HG03097 (cell line): ENCODE results near the gene NOTCH2.
A peak's percentile ranks its signal among the peaks of the same experiment; 100 is the strongest.

ENCODE experiments used
- ATAC-seq: cut with Tn5 transposase; IDR thresholded peaks from one replicate; pipeline ENCODE4 v1.9.1; 2021; ENCODE audit not compliant: unreplicated experiment, low FRiP score

Gene NOTCH2

DNA sequence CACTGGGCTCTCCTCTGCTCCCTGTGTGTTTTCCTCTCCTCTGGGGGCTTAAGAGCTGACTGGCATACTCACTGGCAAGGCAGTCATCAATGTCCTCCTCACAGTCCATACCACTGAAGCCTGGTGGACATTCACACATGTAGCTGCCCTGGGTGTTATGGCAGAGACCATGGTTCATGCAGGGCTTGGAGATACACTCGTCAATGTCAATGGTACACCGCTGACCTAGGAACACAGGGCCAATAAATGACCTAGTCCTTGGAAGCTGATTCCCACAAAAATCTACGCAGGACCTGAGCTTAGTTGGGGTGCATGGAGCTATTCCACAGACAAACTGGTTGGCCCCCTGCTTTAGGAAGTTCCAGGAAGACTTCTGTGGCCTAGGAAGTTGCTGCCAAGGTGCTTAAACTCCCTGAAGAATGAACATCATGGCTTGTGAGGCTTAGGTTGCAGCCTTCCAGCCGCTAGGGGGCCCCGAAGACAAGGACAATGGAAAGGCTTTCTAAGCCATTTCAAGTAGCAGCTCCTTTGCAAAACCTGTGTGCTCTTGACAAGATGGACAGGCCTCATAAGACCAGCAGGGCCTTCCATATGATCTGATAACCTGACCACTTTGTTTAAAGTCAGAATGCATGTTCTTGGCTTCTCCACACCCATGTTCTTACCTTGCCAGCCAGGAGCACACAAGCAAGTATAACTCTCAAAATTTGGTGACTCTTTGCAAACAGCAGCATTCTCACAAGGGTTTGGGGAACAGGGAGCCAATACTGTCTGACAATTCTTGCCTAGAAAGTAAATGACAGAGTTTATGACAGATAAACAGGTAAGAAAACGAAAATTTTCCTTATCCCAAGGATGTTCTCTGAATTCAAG lies 120.9 kb downstream of the NOTCH2 start:
- ATAC-seq: peak; percentile 76

DNA sequence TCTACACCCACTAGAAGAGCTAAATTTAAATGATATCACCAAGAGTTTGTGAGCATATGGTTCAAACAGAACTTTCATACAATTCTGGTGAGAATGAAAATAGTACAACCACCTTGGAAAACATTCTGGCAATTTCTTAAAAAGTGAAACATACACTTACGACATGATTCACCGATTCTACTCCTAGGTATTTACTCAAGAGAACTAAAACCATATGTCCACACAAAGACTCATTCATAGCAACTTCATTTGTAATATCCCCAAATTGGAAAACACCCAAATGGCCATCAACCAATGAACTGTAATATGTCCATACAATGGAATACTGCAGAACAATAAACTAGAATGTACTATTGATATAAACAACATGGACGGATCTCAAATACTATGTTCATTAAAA lies 122.0 kb downstream of the NOTCH2 start:
- ATAC-seq: no peak

DNA sequence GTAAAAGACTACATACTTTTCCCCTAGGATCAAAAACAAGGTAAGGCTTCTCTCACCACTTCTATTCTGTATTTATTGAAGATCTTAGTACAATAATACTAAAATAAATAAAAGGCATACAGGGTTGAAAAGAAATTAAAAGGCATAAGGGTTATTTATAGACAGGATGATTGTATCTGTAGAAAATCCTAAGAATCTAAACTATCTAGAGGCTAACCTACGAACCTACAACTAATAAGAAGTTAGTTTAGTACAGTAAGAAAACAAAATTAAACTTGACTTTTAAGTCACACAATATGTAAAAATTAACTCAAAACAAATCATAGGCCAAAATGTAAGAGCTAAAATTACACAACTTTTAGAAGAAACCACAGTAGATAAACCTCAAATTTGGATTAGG lies 122.7 kb downstream of the NOTCH2 start:
- ATAC-seq: no peak

DNA sequence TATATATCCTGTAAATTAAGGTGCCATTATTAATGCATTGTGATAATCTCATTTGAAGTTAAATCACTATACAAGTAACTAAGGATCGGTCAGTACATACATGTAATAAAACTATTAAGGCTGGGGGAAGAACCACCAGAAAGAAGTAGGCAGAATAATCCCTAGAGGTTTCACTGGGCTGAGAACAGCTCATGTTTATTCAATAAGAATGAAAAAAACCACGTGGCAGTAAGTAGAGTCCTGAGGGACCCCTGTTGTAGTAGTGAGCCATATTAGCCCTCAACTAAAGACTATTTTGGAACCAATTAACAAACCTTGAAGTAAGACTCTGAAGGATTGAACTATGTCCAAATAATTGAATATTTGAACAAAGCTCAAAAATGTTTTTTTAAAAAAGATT lies 126.2 kb downstream of the NOTCH2 start:
- ATAC-seq: no peak

DNA sequence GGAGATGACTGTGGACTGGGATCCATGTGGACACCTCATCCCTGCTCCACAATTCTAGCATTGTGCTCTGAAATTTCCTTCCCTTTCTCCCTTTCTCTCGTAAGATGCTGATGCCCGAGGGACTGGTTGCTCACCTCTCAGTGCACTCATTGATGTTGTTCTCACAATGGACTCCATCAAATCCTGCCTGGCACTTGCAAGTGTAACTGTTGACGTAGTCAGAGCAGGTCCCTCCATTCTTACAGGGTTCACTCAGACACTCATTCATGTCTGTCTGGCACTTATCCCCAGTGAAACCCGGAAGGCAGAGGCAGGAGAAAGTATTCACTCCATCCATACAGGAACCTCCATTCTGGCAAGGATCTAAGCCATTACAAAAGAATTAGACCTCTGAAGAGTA lies 128.1 kb downstream of the NOTCH2 start:
- ATAC-seq: no peak

DNA sequence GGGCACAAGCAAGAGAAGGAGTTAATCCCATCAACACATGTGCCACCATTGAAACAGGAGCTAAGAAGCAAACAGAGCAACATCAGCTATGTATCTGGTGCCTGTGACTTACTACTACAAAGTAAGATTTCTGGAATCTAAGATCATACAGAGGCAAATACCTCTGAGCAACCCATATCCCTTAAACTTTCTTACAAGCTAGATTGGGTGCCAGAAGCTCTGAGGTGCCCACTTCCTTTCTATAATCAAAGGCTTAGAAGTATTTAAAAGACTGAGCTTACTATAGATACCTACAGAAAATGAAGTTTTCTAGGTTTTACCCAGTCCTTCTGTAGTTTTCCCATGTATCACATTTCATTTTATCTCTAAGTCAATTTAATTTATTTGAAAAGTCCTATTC lies 128.8 kb downstream of the NOTCH2 start:
- ATAC-seq: no peak

DNA sequence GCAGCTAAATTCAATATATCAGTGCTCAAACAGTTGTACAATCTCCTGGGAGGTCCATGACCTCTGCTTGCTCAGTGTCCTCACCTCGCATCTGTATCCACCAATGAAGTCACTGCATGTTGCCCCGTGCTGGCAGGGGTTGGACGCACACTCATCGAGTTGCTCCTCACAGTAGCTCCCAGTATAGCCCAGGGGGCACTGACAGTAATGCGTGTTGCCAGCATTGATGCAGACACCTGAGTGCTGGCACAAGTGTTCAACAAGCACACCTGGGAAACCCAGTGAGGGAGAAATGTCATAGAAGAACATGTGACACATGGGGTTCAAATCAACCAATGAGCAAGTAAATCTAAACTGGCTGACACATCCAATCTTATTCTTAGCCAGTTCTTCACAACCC lies 132.3 kb downstream of the NOTCH2 start:
- ATAC-seq: no peak

DNA sequence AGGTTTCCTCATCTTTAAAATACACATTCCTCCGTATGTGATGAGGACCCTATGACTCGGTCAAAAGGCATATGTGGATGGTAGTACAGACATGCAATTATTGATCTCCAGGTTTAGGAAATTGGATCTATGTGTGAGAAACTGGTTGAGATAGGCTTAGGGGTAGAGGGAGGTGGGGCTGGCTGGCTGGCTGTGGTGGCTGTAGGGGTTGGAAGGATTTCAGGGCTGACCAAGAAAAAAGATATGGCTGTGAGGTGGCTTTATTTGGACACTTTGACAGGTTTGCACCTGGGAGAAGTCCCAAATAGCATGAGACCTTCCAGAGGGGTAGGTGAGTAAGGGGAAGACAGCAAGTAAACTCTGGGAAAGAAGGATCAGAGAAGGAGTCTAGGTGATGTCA lies 133.5 kb downstream of the NOTCH2 start:
- ATAC-seq: no peak

DNA sequence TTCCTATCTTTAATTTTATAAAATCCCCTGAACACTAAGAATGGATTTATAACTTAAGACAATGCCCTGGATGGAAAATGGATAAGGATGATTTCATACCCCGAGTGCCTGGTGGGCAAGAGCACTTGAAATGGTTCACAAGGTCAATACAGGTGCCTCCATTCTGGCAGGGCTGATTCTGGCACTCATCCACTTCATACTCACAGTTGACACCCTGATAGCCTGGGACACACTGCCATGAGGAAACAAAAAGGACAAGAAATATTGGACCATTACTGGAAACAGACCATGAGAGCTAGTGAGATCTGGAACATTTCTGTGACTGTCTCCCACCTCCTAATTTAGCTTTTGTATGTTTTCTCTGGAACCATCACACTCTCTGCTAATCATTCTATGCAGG lies 134.1 kb downstream of the NOTCH2 start:
- ATAC-seq: no peak

DNA sequence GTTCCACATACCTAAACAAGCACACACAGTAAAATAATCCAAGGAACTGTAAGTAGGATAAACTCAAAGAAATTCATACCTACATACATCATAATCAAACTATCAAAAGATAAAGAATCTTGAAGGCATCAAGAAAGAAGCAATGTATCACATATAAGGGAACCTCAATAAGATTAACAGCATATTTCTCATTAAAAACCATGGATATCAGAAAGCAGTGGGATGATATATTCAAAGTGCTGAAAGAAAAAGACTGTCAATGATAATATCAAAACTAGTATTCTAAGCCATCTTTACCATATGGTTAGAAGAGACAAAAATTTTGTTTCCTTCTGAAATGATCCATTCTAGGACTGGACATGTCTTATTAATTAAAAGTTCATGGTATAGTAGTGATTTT lies 136.1 kb downstream of the NOTCH2 start:
- ATAC-seq: no peak

DNA sequence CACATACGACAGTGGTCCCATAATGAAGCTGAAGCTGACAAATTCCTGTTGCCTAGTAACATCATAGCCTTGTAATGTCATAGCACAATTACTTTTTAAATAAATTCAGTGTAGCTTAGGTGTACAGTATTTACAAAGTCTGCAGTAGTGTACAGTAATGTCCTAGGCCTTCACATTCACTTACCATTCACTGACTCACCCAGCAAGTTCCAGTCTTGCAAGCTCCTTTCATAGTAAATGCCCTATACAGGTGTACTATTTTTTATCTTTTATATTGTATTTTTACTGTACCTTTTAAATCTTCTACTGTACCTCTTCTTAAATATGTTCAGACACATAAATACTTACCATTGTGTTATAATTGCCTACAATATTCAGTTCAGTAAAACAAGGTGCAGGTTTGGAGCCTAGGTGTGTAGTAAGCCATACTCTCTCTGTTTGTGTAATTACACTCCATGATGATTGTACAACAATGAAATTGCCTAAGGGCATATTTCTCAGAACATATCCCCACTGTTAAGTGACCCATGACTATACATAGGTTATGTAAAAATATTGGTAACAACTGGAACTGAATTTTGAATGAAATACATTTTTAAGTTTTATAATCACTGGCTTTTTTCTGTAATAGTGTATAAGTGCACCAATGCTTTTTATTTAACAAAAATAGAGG lies 139.7 kb downstream of the NOTCH2 start:
- no peak for ATAC-seq

DNA sequence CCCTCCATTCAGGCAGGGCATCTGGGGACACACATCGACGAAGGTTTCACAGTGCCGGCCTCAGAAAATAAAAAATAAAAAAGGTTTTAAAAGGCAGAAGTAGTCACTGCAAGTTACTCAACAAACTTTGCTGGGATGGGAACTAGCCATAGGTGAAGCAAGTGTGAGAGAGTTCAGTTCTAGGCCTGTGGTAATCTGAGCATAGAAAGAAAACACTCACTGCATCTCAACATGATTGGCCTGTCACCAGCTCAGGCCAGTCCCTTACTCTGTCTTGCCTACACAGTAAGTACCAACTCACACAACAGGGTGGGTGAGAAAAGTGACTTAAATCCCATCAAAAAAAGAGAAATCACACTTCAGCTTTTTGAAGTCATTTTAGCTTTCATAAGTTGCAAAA lies 142.9 kb downstream of the NOTCH2 start:
- ATAC-seq: no peak

DNA sequence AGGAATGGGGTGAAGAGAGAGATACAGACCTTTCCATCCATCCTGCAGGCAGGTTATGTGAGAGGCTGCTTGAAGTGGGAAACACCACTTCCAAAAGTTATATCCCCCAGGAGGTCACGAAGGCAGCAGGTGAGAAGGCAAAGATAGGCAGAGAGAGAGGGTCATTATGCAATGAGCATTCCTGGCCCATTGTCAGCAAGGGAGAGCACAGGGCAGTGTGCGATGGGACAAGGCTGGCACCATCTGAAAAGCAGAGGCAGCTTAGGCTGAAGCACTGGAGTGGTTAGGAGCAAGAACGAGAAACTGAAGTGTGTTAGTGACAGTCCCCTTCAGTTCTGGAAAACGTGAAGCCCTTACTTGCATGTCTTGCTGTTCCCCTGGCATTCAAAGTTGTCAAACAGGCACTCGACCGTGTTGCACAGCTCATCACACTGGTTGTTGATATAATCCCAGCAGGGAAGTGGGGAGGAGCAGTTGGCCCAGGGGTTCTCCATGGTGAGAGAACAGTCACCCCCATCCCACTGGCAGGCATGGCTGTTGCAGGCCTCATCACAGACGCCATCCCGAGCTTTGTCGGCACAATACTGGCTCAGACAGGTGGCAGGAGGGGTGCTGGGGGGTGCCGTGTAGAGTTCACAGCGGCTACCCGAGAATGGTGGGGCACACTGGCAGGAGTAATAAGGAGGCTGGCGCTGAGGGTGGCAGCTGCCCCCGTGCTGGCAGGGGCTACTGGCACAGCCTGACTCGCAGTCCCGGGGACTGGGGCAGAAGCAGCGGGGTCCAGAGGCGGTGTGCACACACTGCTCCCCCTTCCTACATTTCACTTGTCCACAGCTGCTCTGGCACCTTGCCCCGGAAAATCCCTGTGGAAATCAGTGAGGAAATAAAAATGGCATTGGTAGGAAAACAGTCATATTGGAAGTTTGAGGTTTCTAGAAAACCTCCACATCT lies 144.2 kb downstream of the NOTCH2 start:
- ATAC-seq: no peak

DNA sequence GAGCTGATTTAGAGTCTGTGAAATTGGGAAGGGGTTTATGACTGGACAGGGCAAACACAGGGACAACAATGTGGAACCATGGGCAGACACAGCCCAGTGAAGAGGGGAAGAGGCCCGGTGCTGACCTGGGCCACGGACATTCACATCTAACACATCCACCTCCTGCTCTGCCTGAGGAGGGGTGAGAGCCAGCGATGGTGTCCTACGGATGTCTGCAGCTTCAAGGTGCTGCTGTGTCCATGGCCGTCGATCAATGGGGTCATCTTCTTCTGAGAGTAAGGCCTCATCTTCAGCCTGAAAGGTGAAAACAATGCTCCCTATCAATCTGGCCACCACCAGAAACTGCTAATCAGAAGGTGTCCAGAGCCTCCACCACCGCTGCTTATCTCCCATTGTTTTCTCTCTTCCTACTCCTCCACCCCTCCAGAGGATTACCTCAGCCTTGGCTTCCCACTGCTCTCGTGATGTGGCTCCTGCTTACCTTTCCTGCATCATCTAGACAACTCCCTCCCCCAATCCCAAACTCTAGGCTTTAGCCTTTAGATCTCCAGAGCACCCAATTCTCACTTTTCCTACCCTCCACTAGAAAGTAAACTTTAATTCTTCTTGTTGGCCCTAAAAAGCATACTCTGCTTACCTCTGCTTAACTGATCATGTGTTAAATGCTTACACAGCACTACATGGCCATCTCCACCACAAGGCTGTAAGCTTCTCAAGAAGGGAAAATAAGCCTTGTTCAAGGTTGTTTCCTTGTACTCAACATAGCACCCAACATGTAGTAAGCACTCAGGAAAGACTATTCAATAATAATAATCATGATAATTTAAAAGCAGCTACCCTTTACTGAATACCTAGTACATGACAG lies 149.1 kb downstream of the NOTCH2 start:
- ATAC-seq: no peak

DNA sequence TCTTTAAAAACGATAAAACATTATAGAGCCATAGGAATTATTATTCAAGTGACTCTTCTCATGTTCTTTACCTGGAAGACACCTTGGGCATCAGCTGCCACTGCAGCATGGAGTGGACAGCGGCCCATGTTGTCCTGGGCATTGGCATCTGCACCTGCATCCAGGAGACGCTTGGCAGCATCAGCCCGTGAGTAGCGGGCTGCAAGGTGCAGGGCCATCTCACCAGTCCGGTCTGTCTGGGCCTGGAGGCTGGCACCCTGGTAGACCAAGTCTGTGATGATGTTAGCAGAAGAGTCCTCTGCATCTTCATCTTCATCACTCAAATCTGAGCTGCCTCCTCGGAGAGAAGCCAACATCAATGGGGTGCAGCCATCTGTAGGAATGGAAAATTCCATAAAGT lies 150.2 kb downstream of the NOTCH2 start:
- ATAC-seq: no peak

DNA sequence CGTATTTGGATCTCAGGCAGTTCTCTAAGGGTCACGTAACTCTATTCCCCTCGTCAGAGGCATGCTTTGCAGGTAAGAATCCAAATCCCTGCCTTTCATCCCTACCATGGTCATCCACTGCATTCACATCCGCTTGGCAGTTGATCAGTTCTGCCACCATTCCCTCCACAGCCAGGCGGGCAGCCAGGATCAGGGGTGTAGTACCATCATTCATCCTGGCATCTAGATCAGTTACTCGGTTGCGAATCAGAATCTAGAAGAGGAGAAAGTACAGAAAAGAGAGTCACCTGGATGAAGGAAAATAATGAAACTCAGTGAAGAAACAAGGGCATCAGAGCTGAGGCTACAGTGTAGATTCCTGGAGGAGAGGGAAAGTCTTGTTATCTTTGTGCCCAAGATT lies 151.2 kb downstream of the NOTCH2 start:
- ATAC-seq: no peak

DNA sequence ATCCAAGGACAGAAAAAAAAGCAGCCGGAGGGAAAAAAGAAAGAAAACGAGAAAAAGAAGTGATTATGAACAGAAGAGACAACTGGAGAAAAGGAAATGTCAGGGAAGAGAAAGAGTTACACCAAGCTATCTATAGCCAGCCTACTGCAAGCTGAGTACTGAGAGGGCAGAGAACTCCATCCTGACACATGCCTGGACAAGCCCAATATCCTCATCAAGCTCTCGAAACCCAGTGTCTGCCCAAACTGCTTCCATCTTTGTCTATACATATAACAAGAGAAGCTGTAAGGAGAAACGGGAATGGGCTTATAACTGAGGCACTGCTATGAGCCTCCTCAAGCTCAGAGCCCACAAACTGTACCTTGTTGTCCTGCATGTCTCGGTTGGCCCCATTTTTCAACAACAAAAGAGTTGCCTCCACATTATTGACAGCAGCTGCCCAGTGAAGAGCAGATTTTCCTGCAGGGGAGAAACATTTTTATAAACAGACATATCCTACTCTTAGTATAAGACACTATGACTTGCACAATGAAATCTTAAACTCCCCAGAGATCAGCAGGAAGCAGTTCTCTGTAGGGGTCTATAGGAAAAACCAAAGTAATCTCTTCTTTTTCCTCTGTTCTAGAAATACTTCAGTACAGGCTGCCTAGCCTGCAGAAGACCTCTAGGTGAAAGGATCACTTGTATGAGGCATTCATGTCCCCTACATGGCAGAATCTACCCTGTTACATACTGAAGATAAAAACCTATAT lies 152.0 kb downstream of the NOTCH2 start:
- ATAC-seq: no peak

DNA sequence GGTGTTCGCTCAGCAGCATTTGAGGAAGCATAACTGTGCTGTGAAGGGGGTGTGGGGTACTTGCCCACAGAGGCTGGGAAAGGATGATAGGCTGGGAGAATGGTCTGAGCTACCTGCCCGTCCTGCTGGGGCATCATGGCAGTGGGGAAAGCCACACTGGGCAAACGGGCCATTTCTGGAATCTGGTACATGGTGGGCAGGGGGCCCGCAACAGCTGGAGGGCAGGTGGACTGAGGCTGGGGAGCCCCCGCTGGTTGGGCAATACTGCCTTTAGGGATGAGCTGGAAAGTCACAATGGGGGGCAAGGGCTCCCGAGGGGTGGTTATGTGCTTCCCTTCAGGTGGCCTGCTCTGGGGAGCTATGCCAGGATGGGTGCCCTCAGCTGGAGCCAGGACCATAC lies 153.9 kb downstream of the NOTCH2 start:
- ATAC-seq: no peak

DNA sequence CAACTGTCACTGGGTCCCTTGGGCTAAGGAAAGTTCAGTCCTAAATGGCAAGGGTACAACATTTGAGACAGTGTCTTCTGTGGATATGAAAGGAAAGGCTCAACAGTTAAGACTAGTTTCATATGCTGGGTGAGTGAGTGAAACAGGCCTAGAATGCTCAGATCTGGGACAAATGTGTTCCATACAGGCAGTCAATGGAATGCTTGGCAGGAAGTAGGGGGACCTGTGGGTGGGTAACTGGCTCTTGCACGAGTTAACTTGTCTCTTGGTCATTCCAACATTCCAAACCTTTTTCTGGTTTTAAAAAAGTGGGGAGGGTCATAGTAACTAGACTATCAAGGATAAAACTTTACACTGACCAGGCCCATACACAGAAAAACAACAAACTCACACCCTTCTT lies 155.4 kb downstream of the NOTCH2 start:
- ATAC-seq: no peak
